H1 (cell line): Measurements from ENCODE around the gene GDF15. TPM values are rescaled to one million over a fixed set of nuclear protein-coding genes. Genes with fewer than 3 reads are reported as not detected.

ENCODE experiments used
- ATF3 ChIP-seq: IDR thresholded peaks from 2 replicates; pipeline ENCODE4 v1.6.1; 2011; ENCODE audit warnings: low read depth, mild to moderate bottlenecking, low read length; ENCODE audit not compliant: insufficient read depth
- polyA plus RNA-seq, 7 experiments: library from polyadenylated mRNA; depleted of rRNA in 3 of 7; stranded (reverse) in 5 of 7; unstranded in 2 of 7; fragments of >200 nt in 5 of 7; fragments of 200-250 nt in 2 of 7; gene quantifications; 1 replicate in 5 of 7; 2 replicates in 1 of 7; 4 replicates in 1 of 7; pipeline versions ENCODE4 v1.2.1 to v1.2.3, GENCODE V29; 2011 to 2013; ENCODE audit warnings: missing spikeins in 2 of 7, mixed read lengths in 2 of 7
- total RNA-seq: library from RNA; stranded (reverse); fragmentation: NEBNext Ultra II Directional; extraction: Animal tissue kit (Norgen Biotek cat#: 25700); gene quantifications from 2 replicates; pipeline ENCODE4 v1.2.1, GENCODE V29; 2021

The GDF15 gene
- total and polyA plus RNA-seq, 2 of the 8 experiments (the other 6 are each of a cell fraction or from before 2014, with no cell fraction given), result 4.1 to 8.5 TPM

GRCh38 chr19:18422530-18423191 lies 36.7 kb downstream of the GDF15 start (continued):
- TF ChIP-seq ATF3, result no peak
